HEK293 (cell line): Measurements from ENCODE around the gene RASSF1.

Experiments used
- EGR2 ChIP-seq: fragments of 450-650 bp; formaldehyde crosslinking; IDR thresholded peaks from 2 replicates; pipeline ENCODE4 v1.5.1; 2016; ENCODE audit warnings: low read depth, missing biosample characterization, missing genetic modification characterization
- FEZF1 ChIP-seq: fragments of 450-650 bp; formaldehyde crosslinking; IDR thresholded peaks from 2 replicates; pipeline ENCODE4 v1.5.1; 2016; ENCODE audit warnings: missing biosample characterization, missing genetic modification characterization
- GLIS1 ChIP-seq: fragments of 450-650 bp; formaldehyde crosslinking; IDR thresholded peaks from 2 replicates; pipeline ENCODE4 v1.5.1; 2016; ENCODE audit warnings: missing biosample characterization, missing genetic modification characterization
- GLIS2 ChIP-seq: fragments of 450-650 bp; formaldehyde crosslinking; IDR thresholded peaks from 2 replicates; pipeline ENCODE4 v1.5.1; 2016; ENCODE audit warnings: missing biosample characterization, missing genetic modification characterization
- KLF10 ChIP-seq: fragments of 450-650 bp; IDR thresholded peaks from 2 replicates; pipeline ENCODE4 v1.5.1; 2018; ENCODE audit warnings: missing biosample characterization, mild to moderate bottlenecking, missing genetic modification characterization
- MEIS1 ChIP-seq: sonication (generic); formaldehyde crosslinking; IDR thresholded peaks from 2 replicates; pipeline ENCODE4 v1.8.1; 2022; ENCODE audit warnings: missing genetic modification reagents, mild to moderate bottlenecking, borderline replicate concordance
- OSR2 ChIP-seq: fragments of 450-650 bp; formaldehyde crosslinking; IDR thresholded peaks from 2 replicates; pipeline ENCODE4 v1.5.1; 2016; ENCODE audit warnings: missing biosample characterization, missing genetic modification characterization
- PATZ1 ChIP-seq: fragments of 450-650 bp; formaldehyde crosslinking; IDR thresholded peaks from 2 replicates; pipeline ENCODE4 v1.5.1; 2016; ENCODE audit warnings: missing biosample characterization, missing genetic modification characterization
- TCF7L2 ChIP-seq: IDR thresholded peaks from 2 replicates; pipeline ENCODE4 v1.6.1; 2011; ENCODE audit warnings: low read depth, mild to moderate bottlenecking, inconsistent platforms, low read length, moderate library complexity, borderline replicate concordance
- ZEB2 ChIP-seq: fragments of 450-650 bp; formaldehyde crosslinking; IDR thresholded peaks from 2 replicates; pipeline ENCODE4 v1.5.1; 2016; ENCODE audit warnings: missing biosample characterization, missing genetic modification characterization
- ZIC2 ChIP-seq: fragments of 450-650 bp; formaldehyde crosslinking; IDR thresholded peaks from 2 replicates; pipeline ENCODE4 v1.5.1; 2016; ENCODE audit warnings: missing biosample characterization, missing genetic modification characterization
- ZNF146 ChIP-seq: fragments of 450-650 bp; formaldehyde crosslinking; IDR thresholded peaks from 2 replicates; pipeline ENCODE4 v1.5.1; 2016; ENCODE audit warnings: missing biosample characterization, missing genetic modification characterization
- ZNF202 ChIP-seq: fragments of 450-650 bp; formaldehyde crosslinking; IDR thresholded peaks from 2 replicates; pipeline ENCODE4 v1.5.1; 2016; ENCODE audit warnings: missing biosample characterization, missing genetic modification characterization, borderline replicate concordance
- ZNF266 ChIP-seq: fragments of 450-650 bp; formaldehyde crosslinking; IDR thresholded peaks from 2 replicates; pipeline ENCODE4 v1.5.1; 2016; ENCODE audit warnings: missing biosample characterization, missing genetic modification characterization, low read depth
- ZNF302 ChIP-seq: fragments of 450-650 bp; formaldehyde crosslinking; IDR thresholded peaks from 2 replicates; pipeline ENCODE4 v1.5.1; 2016; ENCODE audit warnings: missing biosample characterization, missing genetic modification characterization, low read depth
- ZNF521 ChIP-seq: fragments of 450-650 bp; formaldehyde crosslinking; IDR thresholded peaks from 2 replicates; pipeline ENCODE4 v1.5.1; 2017; ENCODE audit warnings: missing biosample characterization, mild to moderate bottlenecking, missing genetic modification characterization
- ZNF558 ChIP-seq: fragments of 450-650 bp; formaldehyde crosslinking; IDR thresholded peaks from 2 replicates; pipeline ENCODE4 v1.5.1; 2016; ENCODE audit warnings: missing biosample characterization, missing genetic modification characterization
- ZNF645 ChIP-seq: fragments of 450-650 bp; formaldehyde crosslinking; IDR thresholded peaks from 2 replicates; pipeline ENCODE4; 2016; ENCODE audit warnings: missing biosample characterization, missing genetic modification characterization
- ZNF707 ChIP-seq: fragments of 450-650 bp; formaldehyde crosslinking; IDR thresholded peaks from 2 replicates; pipeline ENCODE4 v1.5.1; 2016; ENCODE audit warnings: missing biosample characterization, missing genetic modification characterization
- ZNF747 ChIP-seq: fragments of 450-650 bp; formaldehyde crosslinking; IDR thresholded peaks from 2 replicates; pipeline ENCODE4 v1.5.1; 2016; ENCODE audit warnings: missing biosample characterization, missing genetic modification characterization
- TF ChIP-seq, protein P1 (sequence below): fragments of 450-650 bp; formaldehyde crosslinking; IDR thresholded peaks from 2 replicates; pipeline ENCODE4 v1.5.0; 2017; ENCODE audit warnings: missing biosample characterization, missing genetic modification characterization, borderline replicate concordance
- TF ChIP-seq, protein P2 (sequence below): fragments of 450-650 bp; formaldehyde crosslinking; IDR thresholded peaks from 2 replicates; pipeline ENCODE4 v1.5.1; 2016; ENCODE audit warnings: missing biosample characterization, missing genetic modification characterization
- TF ChIP-seq, protein P3 (sequence below): fragments of 450-650 bp; formaldehyde crosslinking; IDR thresholded peaks from 2 replicates; pipeline ENCODE4 v1.5.1; 2016; ENCODE audit warnings: missing biosample characterization, missing genetic modification characterization
- TF ChIP-seq, protein P4 (sequence below): fragments of 450-650 bp; formaldehyde crosslinking; IDR thresholded peaks from 2 replicates; pipeline ENCODE4 v1.5.1; 2017; ENCODE audit warnings: missing biosample characterization, missing genetic modification characterization
- TF ChIP-seq, protein P5 (sequence below): fragments of 450-650 bp; formaldehyde crosslinking; IDR thresholded peaks from 2 replicates; pipeline ENCODE4 v1.5.1; 2016; ENCODE audit warnings: missing biosample characterization, missing genetic modification characterization
- TF ChIP-seq, protein P6 (sequence below): fragments of 450-650 bp; formaldehyde crosslinking; IDR thresholded peaks from 2 replicates; pipeline ENCODE4 v1.5.1; 2016; ENCODE audit warnings: missing biosample characterization, missing genetic modification characterization
- TF ChIP-seq, protein P7 (sequence below): fragments of 450-650 bp; formaldehyde crosslinking; IDR thresholded peaks from 2 replicates; pipeline ENCODE4 v1.5.1; 2016; ENCODE audit warnings: missing biosample characterization, missing genetic modification characterization

Gene RASSF1

GRCh38 chr3:50372349-50372748 is 31.7 kb upstream of the RASSF1 start (continued):
- TF ChIP-seq EGR2, result peak; percentile 77
- TF ChIP-seq ZNF521 (tag by site-specific recombination), result no peak
- TF ChIP-seq, protein P1, sequence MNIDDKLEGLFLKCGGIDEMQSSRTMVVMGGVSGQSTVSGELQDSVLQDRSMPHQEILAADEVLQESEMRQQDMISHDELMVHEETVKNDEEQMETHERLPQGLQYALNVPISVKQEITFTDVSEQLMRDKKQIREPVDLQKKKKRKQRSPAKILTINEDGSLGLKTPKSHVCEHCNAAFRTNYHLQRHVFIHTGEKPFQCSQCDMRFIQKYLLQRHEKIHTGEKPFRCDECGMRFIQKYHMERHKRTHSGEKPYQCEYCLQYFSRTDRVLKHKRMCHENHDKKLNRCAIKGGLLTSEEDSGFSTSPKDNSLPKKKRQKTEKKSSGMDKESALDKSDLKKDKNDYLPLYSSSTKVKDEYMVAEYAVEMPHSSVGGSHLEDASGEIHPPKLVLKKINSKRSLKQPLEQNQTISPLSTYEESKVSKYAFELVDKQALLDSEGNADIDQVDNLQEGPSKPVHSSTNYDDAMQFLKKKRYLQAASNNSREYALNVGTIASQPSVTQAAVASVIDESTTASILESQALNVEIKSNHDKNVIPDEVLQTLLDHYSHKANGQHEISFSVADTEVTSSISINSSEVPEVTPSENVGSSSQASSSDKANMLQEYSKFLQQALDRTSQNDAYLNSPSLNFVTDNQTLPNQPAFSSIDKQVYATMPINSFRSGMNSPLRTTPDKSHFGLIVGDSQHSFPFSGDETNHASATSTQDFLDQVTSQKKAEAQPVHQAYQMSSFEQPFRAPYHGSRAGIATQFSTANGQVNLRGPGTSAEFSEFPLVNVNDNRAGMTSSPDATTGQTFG (tag by site-specific recombination), result no peak
- TF ChIP-seq, protein P2, sequence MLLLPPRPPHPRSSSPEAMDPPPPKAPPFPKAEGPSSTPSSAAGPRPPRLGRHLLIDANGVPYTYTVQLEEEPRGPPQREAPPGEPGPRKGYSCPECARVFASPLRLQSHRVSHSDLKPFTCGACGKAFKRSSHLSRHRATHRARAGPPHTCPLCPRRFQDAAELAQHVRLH (tag by site-specific recombination), result no peak
- TF ChIP-seq GLIS2 (tag by site-specific recombination), result 0 out of 2 replicates have a peak, but pooled peaks have one; percentile 24
- TF ChIP-seq OSR2 (tag by site-specific recombination), result peak; percentile 27; the same call in 1 of the 2 replicates
- no peak for TF ChIP-seq KLF10 (tag by site-specific recombination)
- no peak for TF ChIP-seq TCF7L2
- TF ChIP-seq ZNF266 (tag by site-specific recombination), result no peak
- TF ChIP-seq ZNF747 (tag by site-specific recombination), result no peak
- TF ChIP-seq ZNF558 (tag by site-specific recombination), result no peak
- TF ChIP-seq ZEB2 (tag by site-specific recombination), result no peak
- no peak for TF ChIP-seq ZNF645
- TF ChIP-seq ZNF707 (tag by site-specific recombination), result no peak
- TF ChIP-seq, protein P3, sequence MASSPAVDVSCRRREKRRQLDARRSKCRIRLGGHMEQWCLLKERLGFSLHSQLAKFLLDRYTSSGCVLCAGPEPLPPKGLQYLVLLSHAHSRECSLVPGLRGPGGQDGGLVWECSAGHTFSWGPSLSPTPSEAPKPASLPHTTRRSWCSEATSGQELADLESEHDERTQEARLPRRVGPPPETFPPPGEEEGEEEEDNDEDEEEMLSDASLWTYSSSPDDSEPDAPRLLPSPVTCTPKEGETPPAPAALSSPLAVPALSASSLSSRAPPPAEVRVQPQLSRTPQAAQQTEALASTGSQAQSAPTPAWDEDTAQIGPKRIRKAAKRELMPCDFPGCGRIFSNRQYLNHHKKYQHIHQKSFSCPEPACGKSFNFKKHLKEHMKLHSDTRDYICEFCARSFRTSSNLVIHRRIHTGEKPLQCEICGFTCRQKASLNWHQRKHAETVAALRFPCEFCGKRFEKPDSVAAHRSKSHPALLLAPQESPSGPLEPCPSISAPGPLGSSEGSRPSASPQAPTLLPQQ (tag by site-specific recombination), result no peak
- TF ChIP-seq ZNF302 (tag by site-specific recombination), result no peak
- TF ChIP-seq, protein P4, sequence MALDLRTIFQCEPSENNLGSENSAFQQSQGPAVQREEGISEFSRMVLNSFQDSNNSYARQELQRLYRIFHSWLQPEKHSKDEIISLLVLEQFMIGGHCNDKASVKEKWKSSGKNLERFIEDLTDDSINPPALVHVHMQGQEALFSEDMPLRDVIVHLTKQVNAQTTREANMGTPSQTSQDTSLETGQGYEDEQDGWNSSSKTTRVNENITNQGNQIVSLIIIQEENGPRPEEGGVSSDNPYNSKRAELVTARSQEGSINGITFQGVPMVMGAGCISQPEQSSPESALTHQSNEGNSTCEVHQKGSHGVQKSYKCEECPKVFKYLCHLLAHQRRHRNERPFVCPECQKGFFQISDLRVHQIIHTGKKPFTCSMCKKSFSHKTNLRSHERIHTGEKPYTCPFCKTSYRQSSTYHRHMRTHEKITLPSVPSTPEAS (tag by site-specific recombination), result no peak
- TF ChIP-seq ZNF146 (tag by site-specific recombination), result no peak
- TF ChIP-seq ZIC2 (tag by site-specific recombination), result peak; percentile 69
- TF ChIP-seq ZNF202 (tag by site-specific recombination), result no peak
- TF ChIP-seq, protein P5, sequence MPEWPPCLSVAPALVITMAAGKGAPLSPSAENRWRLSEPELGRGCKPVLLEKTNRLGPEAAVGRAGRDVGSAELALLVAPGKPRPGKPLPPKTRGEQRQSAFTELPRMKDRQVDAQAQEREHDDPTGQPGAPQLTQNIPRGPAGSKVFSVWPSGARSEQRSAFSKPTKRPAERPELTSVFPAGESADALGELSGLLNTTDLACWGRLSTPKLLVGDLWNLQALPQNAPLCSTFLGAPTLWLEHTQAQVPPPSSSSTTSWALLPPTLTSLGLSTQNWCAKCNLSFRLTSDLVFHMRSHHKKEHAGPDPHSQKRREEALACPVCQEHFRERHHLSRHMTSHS (tag by site-specific recombination), result no peak
- peak; percentile 90 for TF ChIP-seq GLIS1 (tag by site-specific recombination)
- TF ChIP-seq, protein P6, sequence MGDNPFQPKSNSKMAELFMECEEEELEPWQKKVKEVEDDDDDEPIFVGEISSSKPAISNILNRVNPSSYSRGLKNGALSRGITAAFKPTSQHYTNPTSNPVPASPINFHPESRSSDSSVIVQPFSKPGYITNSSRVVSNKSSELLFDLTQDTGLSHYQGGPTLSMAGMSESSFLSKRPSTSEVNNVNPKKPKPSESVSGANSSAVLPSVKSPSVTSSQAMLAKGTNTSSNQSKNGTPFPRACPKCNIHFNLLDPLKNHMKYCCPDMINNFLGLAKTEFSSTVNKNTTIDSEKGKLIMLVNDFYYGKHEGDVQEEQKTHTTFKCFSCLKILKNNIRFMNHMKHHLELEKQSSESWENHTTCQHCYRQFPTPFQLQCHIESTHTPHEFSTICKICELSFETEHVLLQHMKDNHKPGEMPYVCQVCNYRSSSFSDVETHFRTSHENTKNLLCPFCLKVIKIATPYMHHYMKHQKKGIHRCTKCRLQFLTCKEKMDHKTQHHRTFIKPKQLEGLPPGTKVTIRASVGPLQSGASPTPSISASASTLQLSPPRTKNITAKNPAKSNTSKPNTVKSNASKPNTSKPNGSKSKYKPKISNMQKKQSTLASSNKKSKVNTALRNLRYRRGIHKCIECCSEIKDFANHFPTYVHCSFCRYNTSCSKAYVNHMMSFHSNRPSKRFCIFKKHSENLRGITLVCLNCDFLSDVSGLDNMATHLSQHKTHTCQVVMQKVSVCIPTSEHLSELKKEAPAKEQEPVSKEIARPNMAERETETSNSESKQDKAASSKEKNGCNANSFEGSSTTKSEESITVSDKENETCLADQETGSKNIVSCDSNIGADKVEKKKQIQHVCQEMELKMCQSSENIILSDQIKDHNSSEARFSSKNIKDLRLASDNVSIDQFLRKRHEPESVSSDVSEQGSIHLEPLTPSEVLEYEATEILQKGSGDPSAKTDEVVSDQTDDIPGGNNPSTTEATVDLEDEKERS (tag by site-specific recombination), result no peak
- TF ChIP-seq, protein P7, sequence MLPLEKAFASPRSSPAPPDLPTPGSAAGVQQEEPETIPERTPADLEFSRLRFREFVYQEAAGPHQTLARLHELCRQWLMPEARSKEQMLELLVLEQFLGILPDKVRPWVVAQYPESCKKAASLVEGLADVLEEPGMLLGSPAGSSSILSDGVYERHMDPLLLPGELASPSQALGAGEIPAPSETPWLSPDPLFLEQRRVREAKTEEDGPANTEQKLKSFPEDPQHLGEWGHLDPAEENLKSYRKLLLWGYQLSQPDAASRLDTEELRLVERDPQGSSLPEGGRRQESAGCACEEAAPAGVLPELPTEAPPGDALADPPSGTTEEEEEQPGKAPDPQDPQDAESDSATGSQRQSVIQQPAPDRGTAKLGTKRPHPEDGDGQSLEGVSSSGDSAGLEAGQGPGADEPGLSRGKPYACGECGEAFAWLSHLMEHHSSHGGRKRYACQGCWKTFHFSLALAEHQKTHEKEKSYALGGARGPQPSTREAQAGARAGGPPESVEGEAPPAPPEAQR (tag by site-specific recombination), result no peak
- TF ChIP-seq MEIS1 (CRISPR knock-in tag), result no peak
- TF ChIP-seq FEZF1, result no peak
- no peak for TF ChIP-seq PATZ1 (tag by site-specific recombination)
